ENCODE data around the gene NEDD4L.

The NEDD4L gene

DNA sequence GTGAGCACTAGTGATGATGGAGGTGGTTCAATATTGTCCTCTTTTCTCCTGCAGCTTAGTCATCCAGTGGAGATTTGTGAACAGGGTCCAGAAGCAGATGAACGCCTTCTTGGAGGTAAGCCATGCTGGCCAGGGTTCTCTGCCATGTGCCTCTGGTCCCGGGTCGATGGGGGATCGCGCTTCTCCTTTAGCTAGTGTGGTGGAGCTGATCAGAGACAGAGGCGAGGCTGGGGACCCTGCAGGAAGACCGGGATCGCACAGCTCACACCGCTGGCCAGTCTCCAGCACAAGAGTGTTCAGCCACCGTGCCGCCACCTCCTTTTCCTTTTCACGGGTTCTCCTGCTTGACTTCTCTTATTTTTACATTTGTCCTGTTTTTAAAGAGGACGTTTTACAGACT, 341.4 kb downstream of the NEDD4L start:
- no peak overlapping the region for H2BK120ac ChIP-seq (ENCODE audit: insufficient read depth, low read length, poor library complexity)
- DNase-seq = no peak
- no peak overlapping the region for H3K14ac ChIP-seq (ENCODE audit: low read length)
- H3K9ac ChIP-seq (ENCODE audit: low read length) = no peak overlapping the region
- H2BK5ac ChIP-seq (ENCODE audit: low read depth, low read length, poor library complexity) = no peak overlapping the region
- peaks cover 2% of the 10 kb centered on the region for H3K9me3 ChIP-seq (ENCODE audit: insufficient read depth, low read depth, low read length)
- no peak overlapping the region for H2BK12ac ChIP-seq (ENCODE audit: low read length)
- no peaks in the 10 kb centered on the region for H3K27me3 ChIP-seq (ENCODE audit: insufficient read depth, low read length)
- H3K4me2 ChIP-seq (ENCODE audit: low read length) = no peak overlapping the region
- no CpG with 5 or more reads among the region's 13 CpGs for WGBS (ENCODE audit: extremely low coverage, insufficient coverage, insufficient read length)
- peaks cover under 1 to 1% of the 10 kb centered on the region in 2 experiments for H3K4me1 ChIP-seq (ENCODE audit: control insufficient read depth in 1 of 2, insufficient read depth in 2 of 2, low read length in 2 of 2)
- no peak overlapping the region for H4K8ac ChIP-seq (ENCODE audit: low read depth, low read length)
- H2AK5ac ChIP-seq (ENCODE audit: low read length) = no peak overlapping the region
- no peak overlapping the region for H3K23ac ChIP-seq (ENCODE audit: low read length)
- H3K4me3 ChIP-seq (ENCODE audit: low read depth, low read length) = no peak overlapping the region
- H3K79me1 ChIP-seq (ENCODE audit: low read length) = no peaks in the 10 kb centered on the region
- no peaks in the 10 kb centered on the region for H3K79me2 ChIP-seq (ENCODE audit: control insufficient read depth, insufficient read depth, low read length, poor library complexity)
- peaks cover 28 to 40% of the 10 kb centered on the region in 2 experiments for H3K36me3 ChIP-seq (ENCODE audit: control insufficient read depth in 1 of 2, insufficient read depth in 2 of 2, low read length in 2 of 2)
- no peak overlapping the region for H4K91ac ChIP-seq (ENCODE audit: low read depth, low read length)
- H3K4ac ChIP-seq (ENCODE audit: low read depth, low read length) = no peak overlapping the region
- no peak overlapping the region for H4K12ac ChIP-seq (ENCODE audit: low read depth, low read length)
- no peak overlapping the region for H3K18ac ChIP-seq (ENCODE audit: low read length)
- H2AFZ ChIP-seq (ENCODE audit: insufficient read depth, low read length, poor library complexity) = no peak overlapping the region
- no peak overlapping the region for H3K27ac ChIP-seq (ENCODE audit: low read depth, low read length)

DNA sequence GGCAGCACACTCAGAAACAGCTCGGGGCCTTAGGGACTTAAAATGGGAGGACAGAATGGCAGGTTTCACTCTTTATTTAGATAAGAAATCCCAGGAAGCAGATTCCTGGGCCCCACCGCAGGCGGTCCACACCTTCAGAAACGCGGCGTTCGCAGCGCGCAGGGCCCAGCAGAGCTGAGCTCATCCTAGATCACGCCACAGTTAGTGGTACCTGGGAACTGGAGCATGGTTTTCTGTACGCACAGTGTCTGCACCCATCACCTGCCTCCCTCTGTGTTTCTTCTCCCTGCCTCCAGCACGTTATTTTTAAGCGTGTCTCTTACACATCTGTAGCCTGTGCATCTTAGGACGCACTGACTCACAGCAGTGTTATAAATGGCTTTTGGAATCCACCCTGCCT, 342.8 kb downstream of the NEDD4L start:
- Histone ChIP-seq H3K4me3 (ENCODE audit: low read depth, low read length) (no peak overlapping the region), H2AK5ac (ENCODE audit: low read length) (no peak overlapping the region), H4K91ac (ENCODE audit: low read depth, low read length) (no peak overlapping the region), H3K4ac (ENCODE audit: low read depth, low read length) (no peak overlapping the region), H3K4me1 (ENCODE audit: control insufficient read depth in 1 of 2, insufficient read depth in 2 of 2, low read length in 2 of 2) (peaks cover 3 to 8% of the 10 kb centered on the region in 2 experiments), H2BK5ac (ENCODE audit: low read depth, low read length, poor library complexity) (no peak overlapping the region), H3K9ac (ENCODE audit: low read length) (no peak overlapping the region), H2AFZ (ENCODE audit: insufficient read depth, low read length, poor library complexity) (no peak overlapping the region), H2BK120ac (ENCODE audit: insufficient read depth, low read length, poor library complexity) (no peak overlapping the region), H3K9me3 (ENCODE audit: insufficient read depth, low read depth, low read length) (peaks cover 2% of the 10 kb centered on the region), H4K12ac (ENCODE audit: low read depth, low read length) (no peak overlapping the region), H4K8ac (ENCODE audit: low read depth, low read length) (no peak overlapping the region), H3K4me2 (ENCODE audit: low read length) (no peak overlapping the region), H3K79me1 (ENCODE audit: low read length) (peaks cover under 1% of the 10 kb centered on the region), H3K14ac (ENCODE audit: low read length) (no peak overlapping the region), H2BK12ac (ENCODE audit: low read length) (no peak overlapping the region), H3K27me3 (ENCODE audit: insufficient read depth, low read length) (no peaks in the 10 kb centered on the region), H3K18ac (ENCODE audit: low read length) (no peak overlapping the region), H3K79me2 (ENCODE audit: control insufficient read depth, insufficient read depth, low read length, poor library complexity) (no peaks in the 10 kb centered on the region), H3K23ac (ENCODE audit: low read length) (no peak overlapping the region), H3K36me3 (ENCODE audit: control insufficient read depth in 1 of 2, insufficient read depth in 2 of 2, low read length in 2 of 2) (peaks cover 26 to 41% of the 10 kb centered on the region in 2 experiments), H3K27ac (ENCODE audit: low read depth, low read length) (no peak overlapping the region)
- DNase-seq = no peak
- no CpG with 5 or more reads among the region's 14 CpGs for WGBS (ENCODE audit: extremely low coverage, insufficient coverage, insufficient read length)

DNA sequence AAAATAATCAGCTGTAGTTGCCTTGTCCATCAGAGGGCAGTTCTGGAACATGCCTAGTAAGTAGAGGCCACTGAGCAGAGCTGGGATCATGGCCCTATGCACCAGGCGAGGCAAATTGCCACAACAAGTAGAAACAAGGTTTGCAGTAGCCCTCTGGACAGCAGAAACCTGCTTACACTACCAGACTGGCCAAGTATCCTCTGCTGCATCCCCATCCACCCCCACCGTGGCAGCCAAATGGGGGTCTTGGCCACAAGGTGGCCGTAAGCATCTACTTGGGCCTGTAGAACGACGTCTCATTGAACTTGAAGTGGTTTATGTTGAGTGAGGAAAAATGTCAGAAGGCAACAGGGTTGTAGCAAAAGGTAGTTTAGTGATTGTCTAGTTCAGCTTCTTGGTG, 343.7 kb downstream of the NEDD4L start:
- Histone ChIP-seq H4K91ac (ENCODE audit: low read depth, low read length) (no peak overlapping the region), H4K8ac (ENCODE audit: low read depth, low read length) (no peak overlapping the region), H3K4me2 (ENCODE audit: low read length) (no peak overlapping the region), H3K18ac (ENCODE audit: low read length) (no peak overlapping the region), H2BK5ac (ENCODE audit: low read depth, low read length, poor library complexity) (no peak overlapping the region), H2BK12ac (ENCODE audit: low read length) (no peak overlapping the region), H3K4ac (ENCODE audit: low read depth, low read length) (no peak overlapping the region), H3K27ac (ENCODE audit: low read depth, low read length) (no peak overlapping the region), H3K9ac (ENCODE audit: low read length) (no peak overlapping the region), H3K14ac (ENCODE audit: low read length) (no peak overlapping the region), H3K79me1 (ENCODE audit: low read length) (peaks cover 2% of the 10 kb centered on the region), H3K23ac (ENCODE audit: low read length) (no peak overlapping the region), H2BK120ac (ENCODE audit: insufficient read depth, low read length, poor library complexity) (no peak overlapping the region), H3K27me3 (ENCODE audit: insufficient read depth, low read length) (no peaks in the 10 kb centered on the region), H3K4me3 (ENCODE audit: low read depth, low read length) (no peak overlapping the region), H2AFZ (ENCODE audit: insufficient read depth, low read length, poor library complexity) (no peak overlapping the region), H3K36me3 (ENCODE audit: control insufficient read depth in 1 of 2, insufficient read depth in 2 of 2, low read length in 2 of 2) (peaks cover 26 to 43% of the 10 kb centered on the region in 2 experiments), H4K12ac (ENCODE audit: low read depth, low read length) (no peak overlapping the region), H3K79me2 (ENCODE audit: control insufficient read depth, insufficient read depth, low read length, poor library complexity) (no peaks in the 10 kb centered on the region), H3K4me1 (ENCODE audit: control insufficient read depth in 1 of 2, insufficient read depth in 2 of 2, low read length in 2 of 2) (peaks cover 13% of the 10 kb centered on the region in 2 experiments), H2AK5ac (ENCODE audit: low read length) (no peak overlapping the region), H3K9me3 (ENCODE audit: insufficient read depth, low read depth, low read length) (peaks cover 2% of the 10 kb centered on the region)
- no peak for DNase-seq
- no CpG with 5 or more reads among the region's 5 CpGs for WGBS (ENCODE audit: extremely low coverage, insufficient coverage, insufficient read length)

DNA sequence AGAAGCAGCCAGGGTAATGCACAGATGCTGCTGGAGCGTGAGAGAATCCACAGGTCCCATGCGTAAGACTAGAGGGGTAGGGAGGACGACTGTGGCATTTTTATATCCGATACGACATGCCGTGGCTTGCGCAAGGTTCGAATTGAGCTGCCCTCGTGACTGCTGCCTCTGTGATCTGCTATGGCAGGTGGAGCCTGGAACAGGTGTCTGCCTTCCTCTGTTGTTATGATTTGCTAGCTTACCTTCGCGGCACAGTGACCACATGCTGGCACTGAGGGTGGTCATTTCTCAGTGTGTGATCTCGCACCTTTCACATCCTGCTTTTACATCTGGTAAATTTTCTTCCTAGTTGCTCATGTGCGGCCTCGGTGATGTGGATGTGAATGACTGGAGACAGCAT, 344.7 kb downstream of the NEDD4L start:
- peaks cover 2% of the 10 kb centered on the region for H3K79me1 ChIP-seq (ENCODE audit: low read length)
- no peak for DNase-seq
- no peaks in the 10 kb centered on the region for H3K27me3 ChIP-seq (ENCODE audit: insufficient read depth, low read length)
- no peak overlapping the region for H2BK5ac ChIP-seq (ENCODE audit: low read depth, low read length, poor library complexity)
- no peak overlapping the region for H4K8ac ChIP-seq (ENCODE audit: low read depth, low read length)
- peaks cover 13% of the 10 kb centered on the region in 2 experiments for H3K4me1 ChIP-seq (ENCODE audit: control insufficient read depth in 1 of 2, insufficient read depth in 2 of 2, low read length in 2 of 2)
- H3K14ac ChIP-seq (ENCODE audit: low read length) = no peak overlapping the region
- no peak overlapping the region for H3K4ac ChIP-seq (ENCODE audit: low read depth, low read length)
- no peaks in the 10 kb centered on the region for H3K79me2 ChIP-seq (ENCODE audit: control insufficient read depth, insufficient read depth, low read length, poor library complexity)
- H2BK12ac ChIP-seq (ENCODE audit: low read length) = no peak overlapping the region
- H3K4me2 ChIP-seq (ENCODE audit: low read length) = no peak overlapping the region
- peaks cover 2% of the 10 kb centered on the region for H3K9me3 ChIP-seq (ENCODE audit: insufficient read depth, low read depth, low read length)
- H4K91ac ChIP-seq (ENCODE audit: low read depth, low read length) = no peak overlapping the region
- no peak overlapping the region for H2AK5ac ChIP-seq (ENCODE audit: low read length)
- H3K27ac ChIP-seq (ENCODE audit: low read depth, low read length) = no peak overlapping the region
- no peak overlapping the region for H3K9ac ChIP-seq (ENCODE audit: low read length)
- no peak overlapping the region for H3K23ac ChIP-seq (ENCODE audit: low read length)
- H3K4me3 ChIP-seq (ENCODE audit: low read depth, low read length) = no peak overlapping the region
- no peak overlapping the region for H2AFZ ChIP-seq (ENCODE audit: insufficient read depth, low read length, poor library complexity)
- no peak overlapping the region for H2BK120ac ChIP-seq (ENCODE audit: insufficient read depth, low read length, poor library complexity)
- no peak overlapping the region for H3K18ac ChIP-seq (ENCODE audit: low read length)
- WGBS (ENCODE audit: extremely low coverage, insufficient coverage, insufficient read length) = no CpG with 5 or more reads among the region's 14 CpGs
- H4K12ac ChIP-seq (ENCODE audit: low read depth, low read length) = no peak overlapping the region
- H3K36me3 ChIP-seq (ENCODE audit: control insufficient read depth in 1 of 2, insufficient read depth in 2 of 2, low read length in 2 of 2) = peaks cover 26 to 43% of the 10 kb centered on the region in 2 experiments

All from trophoblast cell (in vitro differentiated cells and primary cell).